Psoas muscle (tissue), 8 donors: Measurements from ENCODE around the gene ATOSB. TPM values are rescaled to one million over a fixed set of nuclear protein-coding genes. Genes with fewer than 3 reads are reported as not detected.

Source experiments
- ATAC-seq, 4 donors: fragments of 200-7000 bp; cut with Tn5 transposase; one replicate each; pipeline ENCODE4 v1.9.1; 2020; ENCODE audit warnings: moderate library complexity in 3 of 4, mild to moderate bottlenecking in 2 of 4
- DNase-seq, 2 donors: peaks; one replicate each; pipeline ENCODE4 v3.0.0-alpha.2; 2020
- H3K27ac ChIP-seq: fragments of 200-600 bp; one replicate; pipeline ENCODE4 v1.8.0; 2022
- H3K27me3 ChIP-seq, 3 donors: fragments of 200-600 bp in 1 of 3; one replicate each; pipeline versions ENCODE4 v1.6.1 to v1.8.0; 2013 to 2022; ENCODE audit warnings: low read length in 2 of 3, mild to moderate bottlenecking in 2 of 3, moderate library complexity in 1 of 3; ENCODE audit not compliant: insufficient read depth in 3 of 3
- H3K36me3 ChIP-seq, 2 donors: fragments of 200-600 bp in 1 of 2; one replicate each; pipeline versions ENCODE4 v1.6.1 to v1.8.0; 2013 to 2022; ENCODE audit warnings: low read depth in 1 of 2, mild to moderate bottlenecking in 1 of 2, moderate library complexity in 1 of 2; ENCODE audit not compliant: insufficient read depth in 1 of 2
- H3K4me1 ChIP-seq: fragments of 200-600 bp; one replicate; pipeline ENCODE4 v1.8.0; 2022
- H3K4me3 ChIP-seq: fragments of 200-600 bp; one replicate; pipeline ENCODE4 v1.8.0; 2022; ENCODE audit warnings: mild to moderate bottlenecking
- H3K9me3 ChIP-seq: fragments of 200-600 bp; one replicate; pipeline ENCODE4 v1.8.0; 2022
- CTCF ChIP-seq: fragments of 200-600 bp; IDR thresholded peaks from one replicate; pipeline ENCODE4 v1.8.0; 2022; ENCODE audit warnings: antibody characterized with exemption
- WGBS, 3 donors: extraction: QIAGEN DNeasy Blood & Tissue Kit; methylation state at CpG; one replicate each; pipeline versions ENCODE4 v1.1.6 to v1.1.7; 2013; 5-methylcytosine and 5-hydroxymethylcytosine counted together
- intact Hi-C, 2 donors: fragments of 100-400 bp; cut with DNase I; formaldehyde crosslinking; loops; one replicate each; pipeline versions ENCODE4 v1.11.0 to v1.14.2; 2022
- polyA plus RNA-seq, 3 donors: library from polyadenylated mRNA; stranded (reverse); fragments of 200-250 nt; gene quantifications; one replicate each; pipeline ENCODE4 v1.2.3, GENCODE V29; 2013
- total RNA-seq, 4 donors: library from RNA; stranded (reverse); fragmentation: NEBNext Ultra II Directional in 2 of 4; extraction: Animal tissue kit (Norgen Biotek cat#: 25700) in 2 of 4; gene quantifications; one replicate each; pipeline versions ENCODE4 v1.2.1 to v1.2.4, GENCODE V29; 2021 to 2023
- donor health status: healthy with polysubstance abuse.
- donor health status: DM: no; HTN: no; CAD: no; lungs with moderate emphysema.
- donor health status: Bipolar disorder and iron deficiency.
- donor health status: healthy.
- donor health status: DM: yes; HTN: yes; CAD: no.
- donor health status: DM: no; HTN: no; CAD: no.
- donor health status: DM: no; HTN: no; CAD: no.
- donor health status: DM: yes; HTN: yes; CAD: no.

Gene ATOSB
- total and polyA plus RNA-seq, 7 donors, result 9.1 to 27.6 (median 15.2) TPM

- peaks cover 0 to 45% of the 10 kb centered on the region in 2 donors for H3K36me3 ChIP-seq
- no peak for TF ChIP-seq CTCF
- intact Hi-C loops, result no loop called here
- DNase-seq, result no peak
- no peaks in the 10 kb centered on the region for H3K27me3 ChIP-seq
- no peaks in the 10 kb centered on the region for H3K9me3 ChIP-seq
- ATAC-seq, result no peak
- peaks cover 21% of the 10 kb centered on the region for H3K4me1 ChIP-seq
- WGBS, 3 donors, result 87 to 93% (median 93%) methylated on average over 6 of the region's 6 CpGs
- no peak overlapping the region for H3K4me3 ChIP-seq
- H3K27ac ChIP-seq, result no peak overlapping the region
Measured at GRCh38 chr9:35108461-35108860, 7.2 kb downstream of the ATOSB start.

DNA sequence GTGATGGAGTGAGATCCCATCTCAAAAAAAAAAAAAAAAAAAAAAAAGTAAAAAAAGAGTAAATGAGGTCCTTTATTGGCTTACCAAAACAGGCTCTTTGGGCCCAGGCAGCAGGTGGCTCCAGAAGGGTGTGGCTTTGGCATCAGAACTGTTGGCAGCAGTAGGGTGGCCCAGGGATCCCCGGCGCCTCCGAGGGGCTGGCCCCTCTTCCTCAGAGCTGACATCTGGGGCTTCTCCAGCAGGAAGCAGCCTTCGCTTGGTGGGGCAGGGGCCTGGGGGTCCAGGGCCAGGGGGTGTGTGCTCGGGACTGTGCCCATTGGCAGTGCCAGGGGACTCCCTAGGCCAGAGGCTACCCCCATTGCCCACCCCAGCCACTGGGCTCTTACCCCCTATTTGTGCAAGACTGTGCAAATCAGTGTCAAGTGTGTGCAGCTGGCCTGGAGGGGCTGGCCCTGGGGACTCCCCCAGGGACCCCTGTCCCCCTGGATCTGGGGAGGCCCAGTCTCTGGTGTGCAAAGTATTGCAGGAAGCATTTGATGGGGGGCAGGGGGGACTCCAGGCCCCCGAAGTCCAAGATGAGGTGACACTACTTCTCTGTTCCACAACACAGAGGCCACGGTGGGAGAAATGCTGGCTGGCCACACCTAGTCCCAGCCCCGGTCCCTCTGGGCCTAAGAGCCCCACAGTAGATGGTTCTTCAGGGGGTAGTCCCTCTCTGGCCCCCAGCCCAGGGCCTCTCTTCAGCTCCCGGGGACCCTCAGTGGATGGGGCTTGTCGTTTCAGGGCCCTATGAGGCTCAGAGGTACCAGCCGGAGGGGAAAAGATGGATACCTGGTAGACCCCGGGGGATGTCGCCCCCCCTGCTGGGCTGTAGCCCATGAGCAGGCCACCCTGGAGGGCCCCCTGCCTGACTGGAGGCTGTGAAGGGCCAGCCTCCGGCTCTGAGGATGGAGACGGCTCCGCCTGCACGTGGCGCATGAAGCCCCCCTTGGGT lies 8.1 kb downstream of the ATOSB start:
- no peaks in the 10 kb centered on the region for H3K27me3 ChIP-seq

GRCh38 chr9:35106343-35106730 lies 9.3 kb downstream of the ATOSB start:
- Histone ChIP-seq H3K9me3 (no peaks in the 10 kb centered on the region), H3K27ac (no peak overlapping the region), H3K4me1 (peaks cover 28% of the 10 kb centered on the region), H3K4me3 (no peak overlapping the region), H3K36me3 (peaks cover 0 to 52% of the 10 kb centered on the region in 2 donors), H3K27me3 (no peaks in the 10 kb centered on the region)
- TF ChIP-seq CTCF, result no peak
- DNase-seq, result no peak
- 81 to 91% (median 89%) methylated on average over 7 of the region's 7 CpGs for WGBS, 3 donors
- ATAC-seq, result no peak
- intact Hi-C loops, result no loop called here

More for the DNA sequence above, 8.1 kb downstream of the ATOSB start:
- no peaks in the 10 kb centered on the region for H3K9me3 ChIP-seq
- peaks cover 0 to 45% of the 10 kb centered on the region in 2 donors for H3K36me3 ChIP-seq
- 66 to 72% (median 67%) methylated on average over 18 of the region's 18 CpGs for WGBS, 3 donors
- peaks cover 24% of the 10 kb centered on the region for H3K4me1 ChIP-seq
- no peak overlapping the region for H3K27ac ChIP-seq
- ATAC-seq (no peak), DNase-seq (no peak)
- intact Hi-C loops, result no loop called here
- no peak for TF ChIP-seq CTCF
- no peak overlapping the region for H3K4me3 ChIP-seq

- H3K4me3 ChIP-seq, result no peak overlapping the region
- 91 to 94% (median 91%) methylated on average over 13 of the region's 13 CpGs for WGBS, 3 donors
- H3K36me3 ChIP-seq, result peaks cover 0 to 58% of the 10 kb centered on the region in 2 donors
- intact Hi-C loops, result no loop called here
- H3K4me1 ChIP-seq, result peaks cover 28% of the 10 kb centered on the region
- H3K9me3 ChIP-seq, result no peaks in the 10 kb centered on the region
- no peak for ATAC-seq
- H3K27ac ChIP-seq, result no peak overlapping the region
- H3K27me3 ChIP-seq, result no peaks in the 10 kb centered on the region
- TF ChIP-seq CTCF, result no peak
- DNase-seq, result no peak
Measured at GRCh38 chr9:35105571-35106342, 9.9 kb downstream of the ATOSB start.
